Activated CD8-positive, alpha-beta memory T cell treated with anti-CD3 and anti-CD28 coated beads, Interleukin-2, amount 10 ng/mL, durations not matched to agents 7 days and 5 days (primary cell): Measurements from ENCODE around the gene TMEM248. TPM values are rescaled to one million over a fixed set of nuclear protein-coding genes. Genes with fewer than 3 reads are reported as not detected.
"Not testable (repeated sequence)": the region's sequence is repeated elsewhere in the genome, so short reads cannot be mapped to it uniquely, and the experiment has no call there.

Experiments
- ATAC-seq: fragments of 150-1000 bp; cut with Tn5 transposase; one replicate; pipeline ENCODE4 v1.10.0; 2021; ENCODE audit warnings: moderate library complexity
- CTCF ChIA-PET: fragments of 350-600 bp; sonication (Branson Sonifier 250); formaldehyde crosslinking; loops from one replicate; lab custom pipeline; 2021; ENCODE audit warnings: antibody characterized with exemption; lab: Charles Lee
- DNase-seq: peaks from one replicate; pipeline ENCODE4 v3.0.0-alpha.2; 2020
- H3K27ac Mint-ChIP-seq: one replicate; pipeline ENCODE4 v1.8.0; 2021; ENCODE audit warnings: mild to moderate bottlenecking, mixed read lengths
- H3K27me3 Mint-ChIP-seq: one replicate; pipeline ENCODE4 v1.8.0; 2021; ENCODE audit warnings: mixed read lengths
- H3K36me3 Mint-ChIP-seq: one replicate; pipeline ENCODE4 v1.8.0; 2021; ENCODE audit warnings: mild to moderate bottlenecking, mixed read lengths
- H3K4me1 Mint-ChIP-seq: one replicate; pipeline ENCODE4 v1.8.0; 2021; ENCODE audit warnings: mixed read lengths
- H3K4me3 Mint-ChIP-seq: one replicate; pipeline ENCODE4 v1.8.0; 2021; ENCODE audit warnings: mild to moderate bottlenecking, moderate library complexity, mixed read lengths
- H3K9me3 Mint-ChIP-seq: one replicate; pipeline ENCODE4 v1.8.0; 2022; ENCODE audit warnings: low read depth, mixed read lengths
- total RNA-seq, 2 experiments: library from RNA; stranded (reverse); gene quantifications; one replicate each; pipeline ENCODE4 v1.2.3, GENCODE V29; 2021

The TMEM248 gene
- total RNA-seq, 2 experiments from 2014 or later = 84.8 to 90.2 TPM

DNA sequence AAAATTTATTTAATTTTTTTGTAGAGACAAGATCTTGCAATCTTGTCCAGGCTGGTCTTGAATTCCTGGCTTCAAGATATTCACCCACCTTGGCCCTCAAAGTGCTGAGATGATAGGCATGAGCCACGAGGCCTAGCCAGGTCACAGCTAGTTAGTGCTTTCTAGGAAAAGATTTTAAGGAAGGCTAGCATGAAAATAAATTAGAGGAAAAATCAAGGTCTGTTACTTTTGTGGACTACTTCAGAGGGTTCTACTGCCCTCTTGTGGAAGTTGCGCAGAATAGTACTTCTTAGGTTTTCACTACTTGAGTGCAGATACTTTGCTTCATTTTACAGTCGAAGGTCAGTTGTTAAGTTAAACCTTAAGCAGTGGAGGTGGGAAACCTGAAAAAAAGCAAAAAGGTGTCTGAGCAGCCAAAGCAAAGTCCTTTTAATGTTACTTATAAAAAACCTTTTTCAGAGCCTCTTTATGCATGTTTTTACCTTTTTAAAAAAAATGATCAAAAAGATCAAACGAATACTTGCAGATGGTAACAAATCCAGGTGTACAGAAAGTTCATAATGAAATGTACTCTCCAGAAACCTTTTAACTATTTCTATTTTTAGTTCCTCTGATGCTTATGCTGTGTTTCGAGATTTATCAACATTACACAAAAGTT lies 79.7 kb downstream of the TMEM248 start:
- DNase-seq, H3K4me3 Mint-ChIP-seq, ATAC-seq, H3K27me3 Mint-ChIP-seq, H3K9me3 Mint-ChIP-seq: not testable (repeated sequence)
- H3K4me1 Mint-ChIP-seq = peaks cover 21% of the 10 kb centered on the region
- H3K36me3 Mint-ChIP-seq = peaks cover 20% of the 10 kb centered on the region
- CTCF ChIA-PET = interaction anchor here (1.0 kb wide), 2 partner anchors 11 to 38 kb away, joined by 3 to 4 read pairs; no protein-coding TSS in a partner anchor
- peak overlapping the region; percentile 42 for H3K27ac Mint-ChIP-seq

DNA sequence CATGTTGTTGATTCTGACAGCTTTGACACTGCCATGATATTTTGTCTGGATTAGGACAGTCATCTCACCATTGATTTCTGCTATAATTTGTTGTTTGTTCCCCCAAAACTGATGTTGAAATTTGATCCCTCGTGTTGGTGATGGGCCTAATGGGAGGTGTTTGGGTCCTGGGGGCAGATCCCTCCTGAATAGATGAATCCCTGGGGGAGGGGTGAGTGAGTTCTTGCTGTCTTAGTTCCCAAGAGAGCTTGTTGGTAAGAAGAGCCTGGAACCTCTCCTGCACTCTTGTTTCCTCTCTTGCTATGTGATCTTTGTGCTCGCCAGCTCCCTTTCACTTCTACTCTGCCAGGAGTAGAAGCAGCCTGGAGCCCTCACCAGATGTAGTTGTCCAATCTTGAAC lies 83.1 kb downstream of the TMEM248 start:
- H3K4me3 Mint-ChIP-seq, CTCF ChIA-PET, H3K9me3 Mint-ChIP-seq, ATAC-seq, DNase-seq, H3K27ac Mint-ChIP-seq, H3K27me3 Mint-ChIP-seq: not testable (repeated sequence)
- H3K4me1 Mint-ChIP-seq = peaks cover 12% of the 10 kb centered on the region
- H3K36me3 Mint-ChIP-seq = peaks cover 38% of the 10 kb centered on the region

DNA sequence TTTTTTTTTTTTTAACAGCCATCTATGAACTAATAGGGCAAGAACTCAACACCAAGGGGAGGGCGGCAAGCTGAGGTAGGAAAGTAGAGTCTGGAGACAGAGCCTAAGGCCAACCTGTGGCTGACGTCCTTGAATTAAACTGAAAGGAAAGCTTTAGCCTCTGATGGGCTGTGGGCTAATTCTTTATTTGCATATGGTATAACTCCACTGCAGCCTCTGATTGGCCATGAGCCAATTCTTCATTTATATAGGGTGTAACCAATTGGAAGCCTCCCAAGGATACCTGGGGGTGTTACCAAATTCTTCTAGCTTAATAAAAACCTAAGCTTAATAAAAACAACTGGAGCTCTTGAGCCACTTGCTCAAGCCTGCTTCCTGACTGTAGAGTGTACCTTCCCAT lies 85.9 kb downstream of the TMEM248 start:
- Mint-ChIP-seq H3K27me3 (no peaks in the 10 kb centered on the region), H3K36me3 (peaks cover 40% of the 10 kb centered on the region), H3K4me3 (no peak overlapping the region), H3K27ac (no peak overlapping the region), H3K4me1 (peaks cover 8% of the 10 kb centered on the region), H3K9me3 (no peaks in the 10 kb centered on the region)
- CTCF ChIA-PET = no interaction called here
- ATAC-seq (no peak), DNase-seq (no peak)

Other genes with a start within 250 kb of the TMEM248 start
- 10 to 100 TPM; 21.7 to 25.6 TPM for gene RABGEF1, start 180.5 kb upstream of the TMEM248 start, total RNA-seq
- gene SBDS, start 74.4 kb downstream of the TMEM248 start, total RNA-seq = 10 to 100 TPM; 32.4 to 49.1 TPM
- 10 to 100 TPM; 13.4 to 18.5 TPM for gene TYW1, start 75.6 kb downstream of the TMEM248 start, total RNA-seq